CD4-positive, alpha-beta T cell treated with Interleukin-4 for 1 hour (primary cell): ENCODE data around the gene PSD2.

ENCODE experiments used
- DNase-seq, 2 donors: peaks; one replicate each; pipeline ENCODE4 v3.0.0-alpha.2; 2020 to 2022

Gene PSD2

DNA sequence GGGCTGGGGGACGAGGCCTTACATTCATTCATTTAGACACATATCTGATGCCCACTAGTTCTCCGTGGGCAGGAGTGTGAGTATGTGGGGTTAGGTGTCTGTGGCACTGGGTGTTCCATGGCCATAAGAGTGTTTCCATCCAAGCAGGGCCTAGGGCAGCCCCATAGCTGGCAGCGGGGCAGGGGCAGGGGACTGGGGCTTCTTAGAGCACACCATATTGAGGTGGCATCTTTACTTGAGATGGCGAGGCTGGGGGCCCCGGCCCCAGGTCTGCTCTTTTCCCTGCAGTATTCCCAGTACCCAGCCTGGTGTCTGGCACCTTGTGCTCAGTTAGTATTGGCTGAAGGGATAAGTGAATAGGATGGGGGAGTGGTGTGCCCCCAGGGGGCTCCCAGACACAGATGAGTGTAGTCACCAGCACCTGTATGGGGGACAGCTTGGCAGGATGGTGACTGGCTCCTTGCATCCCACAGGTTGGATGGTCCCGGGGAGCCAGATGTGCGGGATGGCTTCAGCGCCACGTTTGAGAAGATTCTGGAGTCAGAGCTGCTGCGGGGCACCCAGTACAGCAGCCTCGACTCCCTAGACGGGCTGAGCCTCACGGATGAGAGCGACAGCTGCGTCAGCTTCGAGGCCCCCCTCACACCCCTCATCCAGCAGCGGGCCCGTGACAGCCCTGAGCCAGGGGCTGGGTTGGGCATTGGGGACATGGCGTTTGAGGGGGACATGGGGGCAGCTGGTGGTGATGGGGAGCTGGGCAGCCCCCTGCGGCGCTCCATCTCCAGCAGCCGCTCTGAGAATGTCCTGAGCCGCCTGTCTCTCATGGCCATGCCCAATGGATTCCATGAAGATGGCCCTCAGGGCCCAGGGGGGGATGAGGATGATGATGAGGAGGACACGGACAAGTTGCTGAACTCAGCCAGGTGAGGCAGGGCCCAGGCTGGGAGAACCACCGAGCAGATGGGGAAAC, 17.5 kb downstream of the PSD2 start:
- no peak for DNase-seq

DNA sequence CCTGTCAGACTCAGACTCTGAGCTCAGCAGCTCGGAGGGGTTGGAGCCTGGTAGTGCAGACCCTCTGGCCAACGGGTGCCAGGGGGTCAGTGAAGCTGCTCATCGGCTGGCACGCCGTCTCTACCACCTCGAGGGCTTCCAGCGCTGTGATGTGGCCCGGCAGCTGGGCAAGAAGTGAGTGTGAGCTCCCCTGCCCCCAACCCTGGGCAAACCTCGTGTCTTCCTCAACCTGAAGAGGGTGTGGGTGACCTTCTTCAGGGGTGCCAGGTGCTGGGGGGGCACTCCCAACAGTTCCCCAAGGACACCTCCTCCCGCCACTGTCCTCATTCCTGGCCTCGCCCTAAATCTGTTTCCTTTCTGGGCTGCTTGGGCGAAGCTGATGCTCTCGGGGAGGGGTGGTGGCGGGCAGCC, 18.6 kb downstream of the PSD2 start:
- DNase-seq, result no peak

DNA sequence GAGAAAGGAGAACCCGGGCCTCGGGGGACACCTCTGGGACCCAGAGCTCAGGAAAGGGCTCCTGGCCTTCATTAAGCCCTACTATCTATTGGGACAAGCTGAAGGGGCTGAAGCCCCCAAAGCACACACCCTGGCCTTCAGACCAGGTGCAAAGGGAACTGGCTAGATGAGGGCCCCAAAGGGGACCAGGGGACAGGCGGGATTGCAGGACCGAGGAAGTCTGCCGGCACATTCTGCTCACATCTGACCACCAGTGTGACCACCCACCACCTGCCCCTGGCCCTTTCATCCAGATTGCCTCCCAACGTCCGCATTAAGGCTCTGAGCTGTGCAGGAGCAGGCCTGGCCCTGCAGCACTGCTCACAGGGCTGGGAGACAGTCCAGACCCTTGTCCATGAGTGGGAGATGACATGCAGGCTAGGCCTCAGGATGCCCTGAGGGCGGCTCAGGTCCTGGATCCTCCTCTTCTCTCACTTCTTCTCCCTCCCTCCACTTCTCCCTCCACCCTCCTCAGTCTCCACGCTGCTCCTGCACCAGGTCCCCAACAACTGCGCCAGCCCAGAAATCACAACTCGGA, 19.2 kb downstream of the PSD2 start:
- no peak for DNase-seq

DNA sequence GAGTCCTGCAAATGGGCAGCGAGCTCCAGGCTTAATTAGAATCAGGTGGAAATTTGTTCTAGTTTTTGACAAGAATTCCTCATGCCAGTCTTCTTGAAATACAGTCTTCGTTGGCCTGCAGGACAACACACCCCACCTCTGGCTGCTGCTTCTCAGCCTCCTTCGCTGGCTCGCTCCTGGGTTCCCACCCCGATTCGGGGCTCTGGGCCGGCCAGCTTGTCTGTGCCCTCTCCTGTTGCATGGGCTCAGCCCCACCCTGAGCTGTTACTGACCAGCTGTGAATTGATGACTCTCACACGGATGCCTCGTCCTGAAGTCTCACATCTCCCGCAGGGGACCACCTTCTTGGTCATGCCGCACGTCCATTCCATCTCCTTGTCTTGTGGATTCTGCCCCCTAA, 21.0 kb downstream of the PSD2 start:
- no peak for DNase-seq

DNA sequence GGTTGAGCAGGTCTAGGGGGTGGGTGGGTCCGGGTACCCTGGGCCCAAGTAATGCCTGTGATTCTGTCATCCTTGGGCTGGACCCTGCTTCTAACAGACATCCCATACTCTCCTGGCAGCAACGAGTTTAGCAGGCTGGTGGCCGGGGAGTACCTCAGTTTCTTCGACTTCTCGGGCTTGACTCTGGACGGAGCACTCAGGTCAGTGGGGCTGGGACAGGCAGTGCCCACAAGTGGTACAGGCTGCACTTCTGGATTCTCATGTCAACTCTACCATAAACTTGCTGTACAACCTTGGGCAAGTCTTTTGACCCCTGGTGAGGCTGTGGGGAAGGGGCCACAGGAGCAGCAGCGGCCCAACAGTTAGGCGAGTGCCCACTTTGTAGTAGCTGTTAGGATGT, 21.8 kb downstream of the PSD2 start:
- DNase-seq, result no peak

DNA sequence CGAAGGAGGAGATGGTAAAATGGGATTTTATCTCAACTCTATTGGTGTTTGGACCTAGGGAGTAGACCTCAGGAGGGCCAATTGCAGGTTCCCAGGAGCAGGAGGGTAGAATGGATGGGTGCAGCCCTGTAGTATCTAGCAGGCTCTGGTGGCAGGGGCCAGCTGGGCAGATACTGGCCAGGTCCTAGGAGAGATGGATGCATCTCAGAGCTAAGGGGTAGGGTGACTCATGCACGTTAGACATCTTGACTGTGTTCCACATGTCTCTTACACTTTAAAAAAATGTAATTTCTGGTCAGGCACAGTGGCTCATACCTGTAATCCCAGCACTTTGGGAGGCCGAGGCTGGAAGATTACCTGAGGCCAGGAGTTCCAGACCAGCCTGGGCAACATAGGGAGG, 22.4 kb downstream of the PSD2 start:
- no peak for DNase-seq

DNA sequence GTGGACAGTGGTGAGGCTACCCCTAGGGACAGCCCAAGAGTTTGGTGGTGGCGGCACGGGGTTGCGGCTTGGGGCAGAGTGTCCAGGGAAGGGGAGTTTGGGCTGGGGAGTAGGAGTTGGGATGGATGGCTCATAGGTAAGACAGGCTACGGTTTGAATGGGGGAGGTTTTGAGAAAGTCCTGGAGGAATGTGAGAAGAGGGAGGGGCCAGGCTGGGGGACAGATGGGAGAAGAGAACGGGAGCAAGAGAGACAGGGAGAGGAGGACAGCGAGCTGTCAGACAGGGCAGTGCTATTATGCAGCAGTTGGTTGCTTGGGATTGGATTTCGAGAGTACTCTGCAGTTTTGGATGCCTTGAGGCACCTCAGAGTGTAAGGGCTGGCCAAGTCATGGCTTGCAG, 24.5 kb downstream of the PSD2 start:
- no peak for DNase-seq

DNA sequence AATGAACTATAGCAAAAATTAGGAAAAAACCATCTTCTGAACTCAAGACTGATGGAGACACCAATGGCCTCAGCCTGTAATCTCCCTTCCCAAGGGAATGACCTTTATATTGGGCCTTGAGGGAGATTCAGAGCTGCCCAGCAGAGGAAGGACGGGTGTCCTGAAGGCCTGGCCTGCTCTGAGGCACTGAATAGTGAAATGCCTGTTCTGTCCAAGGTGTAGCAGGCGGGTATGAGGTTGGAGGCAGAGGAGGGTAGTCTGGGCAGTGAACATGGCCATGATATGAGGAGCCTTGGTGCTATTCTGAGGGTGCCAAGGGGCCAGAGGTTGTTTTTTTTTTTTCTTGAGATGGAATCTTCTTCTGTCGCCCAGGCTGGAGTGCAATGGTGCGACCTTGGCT, 25.0 kb downstream of the PSD2 start:
- DNase-seq, result no peak

DNA sequence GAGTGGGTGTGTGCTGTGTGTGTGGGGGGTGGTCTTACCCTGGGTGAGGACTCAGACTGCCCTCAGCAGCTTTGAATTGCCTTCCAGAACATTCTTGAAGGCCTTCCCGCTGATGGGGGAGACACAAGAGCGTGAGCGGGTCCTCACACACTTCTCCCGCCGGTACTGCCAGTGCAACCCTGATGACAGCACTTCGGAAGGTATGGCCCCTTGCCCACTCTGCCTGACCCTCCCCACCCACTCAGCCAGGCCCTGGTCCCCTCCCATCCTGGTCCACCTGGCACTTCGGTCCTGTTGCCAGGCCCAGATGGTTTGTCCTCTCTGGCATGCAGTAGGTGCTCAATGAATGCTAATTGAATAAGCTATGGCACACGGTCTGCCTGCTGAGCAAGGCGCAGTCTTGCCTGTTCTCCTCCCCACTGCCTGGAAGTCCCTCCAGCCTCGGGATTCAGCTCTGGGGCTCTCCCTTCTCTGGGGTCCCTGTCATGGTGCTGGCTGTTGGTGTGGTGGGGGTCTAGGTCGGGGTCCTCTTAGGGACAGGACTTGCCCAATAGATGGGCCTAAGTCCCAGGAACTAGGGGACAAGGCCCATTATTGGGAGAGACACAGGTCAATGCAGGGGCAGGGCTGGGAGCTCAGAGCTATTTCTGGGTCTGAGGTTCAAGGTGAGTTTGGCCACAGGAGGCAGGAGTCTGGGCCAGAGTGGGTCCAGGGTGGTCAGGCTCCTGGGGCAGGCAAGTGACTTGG, 26.4 kb downstream of the PSD2 start:
- DNase-seq, result no peak

DNA sequence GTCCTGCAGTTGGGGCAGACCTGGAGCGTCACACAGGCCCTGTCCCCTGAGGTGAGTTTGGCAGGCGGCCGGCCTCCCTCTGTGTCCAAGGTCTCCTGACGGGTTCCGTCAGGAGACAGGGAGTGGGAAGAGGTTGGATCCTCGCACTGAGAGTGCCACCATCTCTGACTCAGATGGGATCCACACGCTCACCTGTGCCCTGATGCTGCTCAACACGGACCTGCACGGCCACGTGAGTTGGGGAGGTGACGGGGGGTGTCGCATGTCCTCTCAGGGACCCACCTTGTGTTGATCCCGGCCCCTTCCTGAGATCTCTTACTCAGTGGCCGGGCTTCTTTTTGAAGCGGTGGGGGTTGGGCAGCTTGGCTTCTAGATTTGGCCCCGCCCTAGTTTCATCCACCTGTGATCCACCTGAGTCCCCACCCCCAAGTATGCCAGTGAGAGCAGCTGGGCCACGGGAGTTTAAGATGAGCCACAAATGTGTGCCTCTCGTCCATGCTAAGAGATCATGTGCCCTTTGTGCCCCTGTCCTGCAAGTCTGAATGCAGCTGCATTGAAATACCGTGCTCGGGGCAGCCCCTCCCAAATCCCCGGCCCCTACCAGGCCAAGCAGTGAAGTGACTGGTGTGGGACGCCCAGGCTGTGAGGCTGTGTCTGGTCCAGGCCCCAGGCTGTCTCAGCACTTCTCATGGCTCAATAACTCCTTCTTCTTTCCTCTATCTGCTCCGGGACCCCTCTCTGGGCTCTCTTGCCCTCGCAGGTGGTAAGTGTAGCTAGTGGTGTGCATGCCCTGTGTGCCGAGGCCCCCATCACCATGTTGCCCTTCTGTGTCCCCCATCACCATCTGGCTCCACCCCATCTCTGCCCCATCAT, 27.2 kb downstream of the PSD2 start:
- DNase-seq, result no peak

DNA sequence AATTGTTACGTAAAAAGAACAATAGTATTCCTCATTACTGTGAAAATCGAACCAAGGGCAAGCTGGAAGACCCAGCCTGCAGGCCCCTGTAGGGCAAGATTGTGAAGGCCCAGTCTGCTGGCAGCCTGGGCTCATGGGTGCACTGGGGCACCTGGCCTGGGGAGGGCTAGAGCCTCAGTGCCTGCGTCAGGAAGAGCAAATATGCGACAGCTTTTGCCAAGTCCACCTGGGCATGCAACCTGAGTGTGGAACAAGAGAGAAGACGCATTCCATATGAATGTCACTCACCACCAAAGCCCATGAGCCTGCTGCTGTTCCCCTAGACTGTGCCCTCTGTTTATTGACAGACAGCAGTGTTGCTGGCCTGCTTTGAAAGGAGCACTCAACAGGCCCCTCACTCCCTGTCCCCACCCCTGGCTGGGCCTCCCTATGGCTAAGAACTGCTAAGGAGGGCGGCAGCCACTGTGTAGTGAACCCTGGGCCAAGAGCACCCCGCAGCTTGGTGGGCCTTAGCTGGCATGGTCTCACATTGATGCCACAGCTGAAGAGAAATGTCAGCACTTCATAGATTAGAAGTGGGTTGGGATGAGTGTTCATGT, 28.2 kb downstream of the PSD2 start:
- DNase-seq, result no peak

DNA sequence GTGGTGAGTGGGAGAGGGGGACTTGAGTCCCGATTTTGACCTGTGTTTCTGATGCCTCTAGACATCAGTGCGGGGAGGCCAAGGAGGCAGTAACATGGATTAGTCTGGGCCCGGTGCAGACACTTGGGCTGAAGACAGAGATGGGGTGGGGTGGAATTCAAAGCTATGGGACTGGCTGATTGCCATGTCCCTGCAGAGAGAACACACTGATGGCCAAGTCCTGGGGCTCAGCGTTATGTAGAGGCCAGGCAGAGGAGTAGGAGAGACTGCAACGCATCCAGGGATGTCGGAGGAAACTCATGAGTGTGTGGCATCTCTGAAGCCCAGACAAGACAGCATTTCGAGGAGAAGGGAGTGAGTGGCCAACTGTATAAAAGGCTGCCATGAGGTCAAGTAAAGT, 30.1 kb downstream of the PSD2 start:
- no peak for DNase-seq

DNA sequence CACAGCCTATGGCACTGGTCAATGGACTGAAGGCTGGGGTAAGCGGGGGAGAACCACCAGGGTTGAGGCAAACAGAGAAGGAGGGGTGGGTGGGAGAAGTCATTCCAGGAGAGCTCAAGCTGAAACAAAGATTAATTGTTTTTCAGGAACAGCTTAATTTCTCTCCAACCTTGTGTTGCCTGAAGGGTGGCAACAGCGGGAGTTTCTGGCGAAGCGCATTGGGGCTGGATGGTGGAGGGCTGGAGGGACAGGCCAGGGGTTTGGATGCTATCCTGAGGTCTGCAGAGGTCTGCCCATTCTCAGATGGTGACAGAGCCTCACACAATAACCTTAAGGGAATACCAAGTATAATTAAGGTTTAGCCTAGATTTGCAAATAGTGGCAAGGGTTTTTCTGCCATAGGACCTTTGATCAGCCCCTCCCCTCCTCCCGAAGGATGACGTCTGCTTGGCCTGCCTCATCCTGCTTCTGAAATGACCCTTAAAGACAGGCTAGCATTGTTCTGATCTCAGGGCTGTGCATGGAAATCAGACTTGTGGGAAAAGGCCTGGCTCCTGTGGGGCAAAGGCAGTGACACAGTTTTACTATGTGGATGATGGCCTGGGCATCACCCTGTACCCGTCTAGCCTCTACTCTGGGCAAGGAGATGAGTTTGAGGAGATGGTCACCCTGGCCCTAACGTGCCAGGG, 32.7 kb downstream of the PSD2 start:
- DNase-seq, result no peak

DNA sequence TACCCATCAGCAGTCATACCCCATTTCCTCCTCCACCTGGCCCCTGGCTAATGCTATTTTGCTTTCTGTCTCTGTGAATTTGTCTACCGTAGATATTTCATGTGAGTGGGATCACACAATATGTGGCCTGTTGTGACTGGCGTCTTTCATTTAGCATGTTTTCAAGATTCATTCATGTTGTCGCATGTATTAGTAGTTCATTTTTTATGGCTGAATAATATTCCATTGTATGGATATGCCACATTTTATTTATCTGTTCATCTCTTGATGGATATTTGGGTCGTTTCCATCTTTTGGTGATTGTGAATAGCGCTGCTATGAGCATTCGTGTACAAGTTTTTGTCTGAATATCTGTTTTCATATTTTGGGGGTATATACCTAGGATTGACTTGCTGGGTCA, 33.9 kb downstream of the PSD2 start:
- no peak for DNase-seq

DNA sequence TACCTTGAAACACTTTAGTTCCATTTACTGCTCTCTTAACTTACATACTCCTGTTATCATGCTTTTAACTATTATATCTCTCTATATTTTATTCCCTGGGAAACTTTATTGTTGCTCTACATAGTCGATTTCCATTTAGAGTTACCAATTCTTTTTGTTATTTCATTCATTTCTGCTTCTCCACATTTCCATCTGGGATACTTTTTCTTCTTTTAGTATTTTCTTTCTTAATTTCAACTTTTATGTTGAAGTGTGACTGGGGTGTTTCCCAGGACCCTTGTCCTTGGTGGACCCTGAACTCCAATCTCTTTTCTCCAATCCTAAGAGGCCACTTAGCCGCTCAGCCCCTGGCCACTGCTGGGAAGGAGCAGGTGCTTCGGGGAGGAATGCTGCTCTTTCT, 36.0 kb downstream of the PSD2 start:
- DNase-seq, result no peak

DNA sequence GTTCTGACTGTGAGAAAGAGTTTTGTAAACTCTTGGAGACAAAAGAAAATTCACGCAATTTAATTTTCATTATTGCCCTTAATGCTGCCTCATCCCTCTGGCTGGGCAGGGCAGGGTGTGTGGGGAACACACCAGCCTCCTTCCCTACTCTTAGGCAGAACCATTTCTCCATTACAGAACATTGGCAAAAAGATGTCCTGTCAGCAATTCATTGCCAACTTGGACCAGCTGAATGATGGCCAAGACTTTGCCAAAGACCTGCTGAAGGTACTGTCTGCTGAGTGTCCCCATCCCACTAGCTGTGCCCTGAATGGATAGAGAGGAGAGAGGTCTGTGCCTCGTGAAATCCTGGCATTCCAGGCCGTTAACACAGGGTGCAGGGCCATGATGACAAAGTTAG, 37.9 kb downstream of the PSD2 start:
- no peak for DNase-seq

DNA sequence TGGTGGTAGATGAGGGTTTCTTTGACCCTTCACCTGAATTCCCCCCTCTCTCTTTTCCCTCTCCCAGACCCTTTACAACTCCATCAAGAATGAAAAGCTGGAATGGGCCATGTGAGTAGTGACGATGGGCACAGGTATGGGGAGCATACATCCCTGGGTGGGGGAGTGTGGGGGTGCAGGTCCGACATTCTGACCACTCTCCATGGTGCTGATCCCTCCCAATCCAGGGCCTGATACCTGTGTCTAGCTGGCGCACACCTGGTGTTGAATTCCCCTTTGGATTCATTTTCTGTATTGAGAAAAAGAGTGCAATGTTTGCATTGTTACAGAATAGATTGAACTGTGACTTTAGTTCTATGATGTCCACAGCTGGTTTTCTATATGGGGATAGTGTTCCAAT, 40.0 kb downstream of the PSD2 start:
- no peak for DNase-seq

DNA sequence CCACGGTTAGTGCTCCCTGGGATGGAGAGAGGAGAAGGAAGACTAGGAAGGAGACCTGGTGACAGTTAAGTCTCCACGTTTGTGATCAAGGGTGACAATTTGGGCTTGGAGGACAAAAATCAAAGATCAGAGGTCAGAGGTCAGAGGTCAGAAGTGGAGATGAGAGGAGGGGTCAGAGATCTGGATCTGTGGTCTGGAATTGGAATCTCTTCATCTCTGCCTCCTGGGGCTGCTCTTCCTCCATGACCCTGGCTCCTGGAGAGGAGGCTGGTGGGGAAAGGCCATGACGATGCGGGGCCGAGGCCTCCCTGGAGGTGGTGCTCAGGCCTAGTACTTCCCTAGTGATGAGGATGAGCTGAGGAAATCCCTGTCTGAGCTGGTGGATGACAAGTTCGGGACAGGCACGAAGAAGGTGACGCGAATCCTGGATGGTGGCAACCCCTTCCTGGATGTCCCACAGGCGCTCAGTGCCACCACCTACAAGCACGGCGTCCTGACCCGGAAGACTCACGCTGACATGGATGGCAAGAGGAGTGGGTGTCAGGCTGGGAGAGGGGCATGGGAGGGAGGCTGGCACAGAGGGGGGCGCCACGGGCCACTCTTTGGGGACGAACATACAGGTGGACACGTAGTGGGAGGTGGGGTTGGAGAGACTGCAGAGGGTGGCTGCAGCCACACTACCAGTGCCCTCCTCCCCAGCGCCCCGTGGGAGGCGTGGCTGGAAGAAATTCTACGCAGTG, 41.0 kb downstream of the PSD2 start:
- DNase-seq, result no peak

DNA sequence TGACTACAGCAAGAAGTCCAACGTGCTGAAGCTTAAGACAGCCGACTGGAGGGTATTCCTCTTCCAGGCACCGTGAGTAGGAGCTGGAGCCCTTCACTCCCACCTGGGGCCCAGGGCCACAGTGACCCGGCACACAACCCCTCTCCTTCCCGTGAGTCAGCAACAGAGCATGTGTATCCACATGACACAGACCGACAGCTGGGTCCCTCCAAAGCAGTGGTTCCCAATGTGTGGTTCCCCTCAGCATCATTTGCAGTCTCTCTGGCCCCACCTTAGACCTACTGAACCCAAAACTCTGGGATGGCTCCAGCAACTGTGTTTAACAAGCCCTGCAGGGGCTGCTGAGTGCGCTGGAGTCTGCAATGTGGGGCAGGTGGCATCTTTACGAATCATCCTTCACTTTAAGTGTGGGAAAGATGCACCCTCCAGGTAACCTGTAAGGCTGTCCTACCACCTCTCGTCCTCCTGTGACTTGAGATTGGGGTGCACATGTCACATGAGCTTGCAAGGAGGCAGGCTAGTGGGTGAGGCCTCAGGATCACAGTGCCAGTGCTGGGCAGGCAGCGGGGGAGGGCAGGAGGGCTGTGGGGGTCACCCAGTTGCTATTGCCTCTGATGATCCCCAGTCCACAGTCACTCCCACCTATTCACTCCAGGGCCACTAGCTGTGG, 42.2 kb downstream of the PSD2 start:
- no peak for DNase-seq

DNA sequence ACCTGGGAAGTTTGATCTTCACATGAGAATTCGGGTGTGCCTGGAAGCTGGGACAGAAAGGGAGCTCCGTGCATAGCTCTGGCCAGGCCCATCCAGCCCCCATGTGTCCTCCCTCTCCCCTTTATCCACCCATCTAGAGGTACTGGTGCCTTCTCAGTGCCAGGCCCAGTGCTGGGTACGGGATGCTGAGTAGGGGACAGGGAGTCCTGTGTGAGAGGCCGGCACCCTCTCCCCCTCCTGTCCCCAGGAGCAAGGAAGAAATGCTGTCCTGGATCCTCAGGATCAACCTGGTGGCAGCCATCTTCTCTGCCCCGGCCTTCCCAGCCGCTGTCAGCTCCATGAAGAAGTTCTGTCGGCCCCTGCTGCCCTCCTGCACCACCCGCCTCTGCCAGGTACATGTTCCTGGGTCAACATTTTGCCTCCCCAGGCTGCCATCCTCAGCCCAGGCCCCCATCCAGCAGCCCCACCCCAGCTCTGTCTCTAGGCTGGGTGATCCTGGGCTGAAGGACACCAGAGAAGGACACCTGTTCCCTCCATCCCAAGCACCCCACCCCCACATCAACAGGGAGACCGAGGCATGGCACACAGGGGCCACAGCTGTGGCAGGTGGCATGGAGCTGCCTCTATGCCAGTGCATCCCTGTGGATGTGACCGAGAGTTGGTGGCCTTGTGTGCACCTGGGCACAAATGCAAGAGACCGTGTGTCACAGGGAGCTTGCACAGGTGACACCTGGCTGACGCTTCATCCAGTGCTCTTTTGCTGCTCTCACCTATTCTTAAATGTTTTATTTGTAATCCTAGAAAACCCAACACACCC, 43.0 kb downstream of the PSD2 start:
- no peak for DNase-seq
